Neutrophil (primary cell): ENCODE measurements around the gene FADS3.

Source experiments
- H3K27ac ChIP-seq: fragments of 200-600 bp; sonication (generic); 2 replicates; pipeline ENCODE4 v1.5.1; 2016; ENCODE audit warnings: mild to moderate bottlenecking, moderate library complexity
- H3K27me3 ChIP-seq: fragments of 200-600 bp; sonication (generic); 2 replicates; pipeline ENCODE4 v1.6.0; 2016; ENCODE audit warnings: mild to moderate bottlenecking
- H3K36me3 ChIP-seq: fragments of 200-600 bp; sonication (generic); 2 replicates; pipeline ENCODE4 v1.5.1; 2017
- H3K4me1 ChIP-seq, 2 experiments: fragments of 200-600 bp in 1 of 2; sonication (generic) in 1 of 2; 1 replicate in 1 of 2; 2 replicates in 1 of 2; pipeline versions ENCODE4 v1.5.1 to v1.6.1; 2013 to 2016; ENCODE audit warnings: low read depth in 1 of 2, low read length in 1 of 2, mild to moderate bottlenecking in 1 of 2, moderate library complexity in 1 of 2; ENCODE audit not compliant: control insufficient read depth in 1 of 2, insufficient read depth in 1 of 2
- H3K4me3 ChIP-seq, 2 experiments: fragments of 200-600 bp in 1 of 2; sonication (generic) in 1 of 2; 1 replicate in 1 of 2; 2 replicates in 1 of 2; pipeline ENCODE4 v1.5.1; 2013 to 2016; ENCODE audit warnings: low read depth in 1 of 2, low read length in 1 of 2, mild to moderate bottlenecking in 1 of 2, moderate library complexity in 1 of 2
- H3K9me3 ChIP-seq: fragments of 200-600 bp; sonication (generic); 2 replicates; pipeline ENCODE4 v1.5.1; 2016
- TF ChIP-seq, protein P1 (sequence below): fragments of 200-600 bp; sonication (generic); IDR thresholded peaks from 2 replicates; pipeline ENCODE4 v1.5.1; 2016; ENCODE audit warnings: antibody characterized with exemption

Gene FADS3

DNA sequence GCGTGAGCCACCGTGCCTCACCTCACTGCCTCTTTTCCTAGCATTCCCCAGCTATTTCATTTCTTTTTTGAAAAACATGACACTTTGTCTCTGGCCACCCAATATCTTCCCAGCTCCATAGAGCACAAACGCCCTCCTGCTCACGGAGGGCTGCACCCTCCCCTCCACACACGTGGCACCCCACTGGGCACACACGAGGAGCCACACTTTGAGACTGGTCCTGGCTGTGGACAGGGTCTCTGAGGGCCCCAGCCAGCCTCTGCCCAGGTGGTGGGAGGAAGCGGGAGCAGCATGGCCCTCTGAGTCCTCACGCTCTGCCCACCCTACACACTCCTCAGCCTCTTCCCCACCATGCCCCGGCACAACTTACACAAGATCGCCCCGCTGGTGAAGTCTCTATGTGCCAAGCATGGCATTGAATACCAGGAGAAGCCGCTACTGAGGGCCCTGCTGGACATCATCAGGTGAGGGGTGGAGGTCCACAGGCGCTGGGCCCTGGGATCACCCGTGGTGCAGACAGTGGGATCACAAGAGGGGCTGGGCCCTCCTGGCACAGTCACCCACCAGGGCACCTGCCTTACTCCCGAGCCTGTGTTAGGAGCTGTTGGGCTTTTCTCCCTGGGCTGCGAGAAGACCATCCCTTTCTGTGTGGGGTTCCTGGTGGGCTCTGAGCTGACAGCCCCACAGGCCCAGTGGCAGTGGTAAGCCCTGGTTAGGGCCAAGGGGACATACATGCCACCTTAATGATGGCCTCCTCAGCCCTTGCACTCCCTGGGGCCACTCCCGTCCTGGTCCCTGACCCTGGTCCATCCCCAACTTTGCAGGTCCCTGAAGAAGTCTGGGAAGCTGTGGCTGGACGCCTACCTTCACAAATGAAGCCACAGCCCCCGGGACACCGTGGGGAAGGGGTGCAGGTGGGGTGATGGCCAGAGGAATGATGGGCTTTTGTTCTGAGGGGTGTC is 26.2 kb downstream of the FADS3 start:
- Histone ChIP-seq H3K27me3 (peaks cover 7% of the 10 kb centered on the region), H3K4me1 (no peaks in the 10 kb centered on the region), H3K27ac (no peak overlapping the region), H3K36me3 (no peaks in the 10 kb centered on the region), H3K9me3 (no peaks in the 10 kb centered on the region), H3K4me3 (no peak overlapping the region)
- TF ChIP-seq, protein P1, sequence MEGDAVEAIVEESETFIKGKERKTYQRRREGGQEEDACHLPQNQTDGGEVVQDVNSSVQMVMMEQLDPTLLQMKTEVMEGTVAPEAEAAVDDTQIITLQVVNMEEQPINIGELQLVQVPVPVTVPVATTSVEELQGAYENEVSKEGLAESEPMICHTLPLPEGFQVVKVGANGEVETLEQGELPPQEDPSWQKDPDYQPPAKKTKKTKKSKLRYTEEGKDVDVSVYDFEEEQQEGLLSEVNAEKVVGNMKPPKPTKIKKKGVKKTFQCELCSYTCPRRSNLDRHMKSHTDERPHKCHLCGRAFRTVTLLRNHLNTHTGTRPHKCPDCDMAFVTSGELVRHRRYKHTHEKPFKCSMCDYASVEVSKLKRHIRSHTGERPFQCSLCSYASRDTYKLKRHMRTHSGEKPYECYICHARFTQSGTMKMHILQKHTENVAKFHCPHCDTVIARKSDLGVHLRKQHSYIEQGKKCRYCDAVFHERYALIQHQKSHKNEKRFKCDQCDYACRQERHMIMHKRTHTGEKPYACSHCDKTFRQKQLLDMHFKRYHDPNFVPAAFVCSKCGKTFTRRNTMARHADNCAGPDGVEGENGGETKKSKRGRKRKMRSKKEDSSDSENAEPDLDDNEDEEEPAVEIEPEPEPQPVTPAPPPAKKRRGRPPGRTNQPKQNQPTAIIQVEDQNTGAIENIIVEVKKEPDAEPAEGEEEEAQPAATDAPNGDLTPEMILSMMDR, result no peak

DNA sequence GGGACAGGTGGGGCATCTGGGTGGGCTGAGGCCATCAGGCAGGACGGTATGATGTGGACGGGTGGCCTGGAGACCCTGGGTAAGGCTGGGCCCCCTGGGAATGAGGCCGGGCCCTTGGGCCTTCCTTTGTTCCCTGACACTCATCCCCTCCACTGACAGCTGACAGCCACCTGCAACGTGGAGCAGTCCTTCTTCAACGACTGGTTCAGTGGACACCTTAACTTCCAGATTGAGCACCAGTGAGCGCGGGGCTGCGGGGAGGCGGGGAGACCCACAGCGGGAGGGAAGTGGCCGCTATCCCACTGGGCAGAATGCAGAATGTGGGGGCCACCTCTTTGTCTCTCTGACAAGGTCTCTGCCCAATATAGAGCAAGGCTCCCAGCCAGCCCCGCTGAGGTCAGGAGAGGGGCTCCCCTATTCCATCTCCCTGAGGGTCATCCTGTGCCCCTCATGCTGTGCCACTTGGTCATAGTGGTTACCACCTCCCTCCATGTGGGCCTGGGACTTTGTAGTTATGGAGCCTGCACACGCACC is 27.7 kb downstream of the FADS3 start:
- no peaks in the 10 kb centered on the region for H3K4me1 ChIP-seq
- H3K36me3 ChIP-seq, result no peaks in the 10 kb centered on the region
- TF ChIP-seq, protein P1, result no peak
- no peaks in the 10 kb centered on the region for H3K27me3 ChIP-seq
- H3K4me3 ChIP-seq, result no peak overlapping the region
- no peaks in the 10 kb centered on the region for H3K9me3 ChIP-seq
- no peak overlapping the region for H3K27ac ChIP-seq

DNA sequence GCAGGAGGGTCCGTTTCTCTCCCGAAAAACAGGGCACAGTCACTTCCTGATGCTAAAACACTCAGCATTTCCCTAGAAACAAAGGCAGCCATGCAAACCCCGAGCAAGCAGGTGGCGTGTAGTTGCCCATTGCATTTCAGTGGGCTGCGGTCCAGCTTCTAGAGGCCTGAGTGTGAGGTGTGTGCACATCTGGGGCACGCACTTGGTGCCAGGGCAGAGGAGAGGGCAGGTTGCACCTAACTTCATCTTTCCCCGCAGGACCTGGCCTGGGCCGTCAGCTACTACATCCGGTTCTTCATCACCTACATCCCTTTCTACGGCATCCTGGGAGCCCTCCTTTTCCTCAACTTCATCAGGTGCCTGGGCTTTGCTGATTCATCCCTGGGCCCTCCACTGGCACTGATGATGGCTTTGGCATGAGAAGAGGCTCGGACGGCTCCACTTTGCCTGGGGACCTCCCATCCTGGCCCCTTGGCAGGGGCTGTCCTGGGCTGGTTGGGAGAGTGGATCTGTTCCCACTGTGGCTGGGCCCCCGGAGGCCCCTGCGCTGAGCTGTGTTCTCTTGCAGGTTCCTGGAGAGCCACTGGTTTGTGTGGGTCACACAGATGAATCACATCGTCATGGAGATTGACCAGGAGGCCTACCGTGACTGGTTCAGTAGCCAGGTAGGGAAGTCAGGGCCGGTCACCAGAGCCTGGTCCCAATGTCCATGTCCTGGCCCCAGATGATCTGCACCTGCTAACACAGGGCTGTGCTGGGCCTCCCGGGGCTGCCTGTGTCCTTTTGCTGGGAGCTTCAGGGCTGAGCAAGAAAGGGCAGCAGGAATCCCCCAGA is 28.4 kb downstream of the FADS3 start:
- TF ChIP-seq, protein P1, result no peak
- Histone ChIP-seq H3K27ac (no peak overlapping the region), H3K9me3 (no peaks in the 10 kb centered on the region), H3K4me3 (no peak overlapping the region), H3K4me1 (no peaks in the 10 kb centered on the region), H3K36me3 (no peaks in the 10 kb centered on the region), H3K27me3 (no peaks in the 10 kb centered on the region)

DNA sequence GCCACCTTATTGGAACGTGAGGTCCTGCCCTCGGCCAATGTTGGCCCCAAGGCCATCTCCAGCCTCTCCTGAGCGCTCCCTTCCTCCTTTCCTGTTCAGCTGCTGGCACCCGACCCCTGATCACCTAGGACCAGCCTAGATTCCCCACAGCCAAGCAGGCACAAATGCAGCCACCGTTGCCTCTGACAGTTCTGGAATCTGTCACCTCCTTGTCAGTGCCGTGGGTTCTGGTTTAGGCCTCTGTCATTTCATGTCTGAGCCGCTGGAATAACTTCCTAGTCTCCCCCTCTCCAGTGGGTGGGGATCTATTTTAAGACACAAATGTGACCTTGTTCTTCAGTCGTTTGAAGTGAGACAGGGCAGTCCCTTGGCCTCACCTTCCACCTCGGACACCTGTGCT is 29.7 kb downstream of the FADS3 start:
- H3K36me3 ChIP-seq, result no peaks in the 10 kb centered on the region
- TF ChIP-seq, protein P1, result no peak
- H3K4me3 ChIP-seq, result no peak overlapping the region
- H3K9me3 ChIP-seq, result no peaks in the 10 kb centered on the region
- no peaks in the 10 kb centered on the region for H3K4me1 ChIP-seq
- H3K27me3 ChIP-seq, result no peaks in the 10 kb centered on the region
- H3K27ac ChIP-seq, result no peak overlapping the region

DNA sequence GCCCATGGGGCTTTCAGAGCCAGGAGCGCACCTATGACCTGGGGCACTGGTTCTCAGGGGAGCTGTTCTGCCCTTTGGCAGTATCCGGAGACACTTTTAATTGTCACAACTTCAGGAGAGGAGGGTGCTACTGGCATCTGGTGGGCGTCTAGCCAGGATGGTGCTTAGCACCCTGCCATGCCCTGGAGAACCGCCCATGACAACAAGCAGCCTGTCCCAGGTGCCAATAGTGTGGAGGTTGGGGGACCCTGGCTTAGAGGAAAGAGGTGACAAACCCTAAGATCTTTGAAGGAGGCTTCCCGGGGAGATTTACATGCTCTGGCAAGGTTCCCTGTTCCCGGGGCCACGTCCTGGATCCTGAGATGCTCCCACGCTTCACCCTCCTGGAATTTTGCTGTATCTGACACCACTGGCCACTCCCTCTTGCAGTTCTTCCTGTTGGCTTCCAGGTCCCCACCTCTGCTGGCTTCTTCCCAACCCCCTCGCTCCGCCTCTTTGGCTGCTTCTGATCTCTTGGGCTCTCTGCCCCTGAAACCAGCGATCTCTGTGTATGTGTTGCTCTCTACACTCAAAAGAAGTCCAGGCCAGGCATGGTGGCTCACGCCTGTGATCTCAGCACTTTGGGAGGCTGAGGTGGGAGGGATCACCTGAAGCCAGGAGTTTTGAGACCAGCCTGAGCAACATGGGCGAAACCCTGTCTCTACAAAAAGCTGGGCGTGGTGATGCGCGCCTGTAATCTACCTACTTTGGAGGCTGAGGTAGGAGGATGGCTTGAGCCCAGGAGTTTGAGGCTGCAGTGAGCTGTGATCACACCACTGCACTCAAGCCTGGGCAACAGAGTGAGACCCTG is 31.1 kb downstream of the FADS3 start:
- Histone ChIP-seq H3K9me3 (no peaks in the 10 kb centered on the region), H3K36me3 (no peaks in the 10 kb centered on the region), H3K27me3 (no peaks in the 10 kb centered on the region), H3K27ac (no peak overlapping the region), H3K4me1 (no peaks in the 10 kb centered on the region), H3K4me3 (no peak overlapping the region)
- TF ChIP-seq, protein P1, result no peak
